GM21723 (cell line): Measurements from ENCODE around the gene TIAM1.

Experiments
- ATAC-seq: cut with Tn5 transposase; IDR thresholded peaks from one replicate; pipeline ENCODE4 v1.9.1; 2021; ENCODE audit warnings: mild to moderate bottlenecking, moderate library complexity; ENCODE audit not compliant: unreplicated experiment

TIAM1 gene

DNA sequence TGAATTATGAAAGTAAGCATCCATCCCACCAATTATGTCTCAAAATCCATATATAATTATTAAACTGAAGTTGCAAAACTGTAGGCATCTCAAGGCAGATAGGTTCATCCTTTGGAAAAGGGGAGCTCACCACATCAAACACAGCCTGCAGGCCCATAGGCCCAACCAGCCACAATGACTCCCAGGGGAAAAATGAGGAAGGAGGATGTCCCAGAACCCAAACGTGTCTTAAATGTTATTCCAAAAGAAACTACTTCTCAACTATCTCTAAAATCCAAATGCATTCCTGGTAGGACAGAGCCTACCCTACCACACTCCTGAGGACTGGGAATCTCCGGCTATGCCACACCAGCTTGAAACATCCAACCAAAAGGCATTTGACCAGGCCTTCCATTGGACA is 12.8 kb downstream of the TIAM1 start:
- ATAC-seq = no peak

GRCh38 chr21:31330144-31330483 is 13.9 kb downstream of the TIAM1 start:
- ATAC-seq = no peak

GRCh38 chr21:31329456-31330143 is 14.5 kb downstream of the TIAM1 start:
- no peak for ATAC-seq

GRCh38 chr21:31326522-31327242 is 17.4 kb downstream of the TIAM1 start:
- peak; percentile 97 for ATAC-seq

DNA sequence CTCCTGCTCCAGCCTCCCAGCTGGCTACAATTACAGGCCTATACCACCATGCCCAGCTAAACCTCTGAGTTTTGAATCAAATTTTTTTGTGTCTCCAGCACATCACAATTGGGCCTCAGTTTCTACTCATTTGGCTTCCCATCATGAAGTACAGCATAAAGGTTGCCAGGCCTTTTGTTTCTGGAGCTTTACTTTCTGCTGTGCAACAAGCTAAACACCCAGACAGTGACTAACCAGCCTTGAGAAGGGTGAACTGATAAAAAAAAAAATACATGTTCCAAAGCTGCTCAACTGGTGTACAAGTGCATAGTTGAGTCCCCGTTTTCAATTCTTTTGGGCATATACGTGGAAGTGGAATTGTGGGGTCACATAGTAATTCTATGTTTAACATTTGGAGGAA is 25.1 kb downstream of the TIAM1 start:
- ATAC-seq = no peak

DNA sequence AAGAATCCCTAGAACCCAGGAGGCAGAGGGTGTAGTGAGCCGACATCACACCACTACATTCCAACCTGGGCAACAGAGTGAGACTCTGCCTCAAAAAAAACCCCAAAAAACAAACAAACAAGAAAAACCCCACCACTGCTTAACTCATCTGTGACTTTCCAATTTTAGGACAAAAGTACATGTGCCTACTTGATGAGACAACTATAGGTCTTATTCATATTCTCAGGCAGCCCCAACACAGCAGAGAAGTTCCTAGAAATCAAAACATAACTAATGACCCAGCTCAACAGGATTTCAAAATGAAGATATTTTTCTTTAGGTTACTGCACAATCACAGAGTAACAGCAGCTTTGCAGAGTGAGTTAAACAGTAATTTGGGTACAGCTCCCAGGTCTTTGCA is 26.4 kb downstream of the TIAM1 start:
- ATAC-seq = no peak

DNA sequence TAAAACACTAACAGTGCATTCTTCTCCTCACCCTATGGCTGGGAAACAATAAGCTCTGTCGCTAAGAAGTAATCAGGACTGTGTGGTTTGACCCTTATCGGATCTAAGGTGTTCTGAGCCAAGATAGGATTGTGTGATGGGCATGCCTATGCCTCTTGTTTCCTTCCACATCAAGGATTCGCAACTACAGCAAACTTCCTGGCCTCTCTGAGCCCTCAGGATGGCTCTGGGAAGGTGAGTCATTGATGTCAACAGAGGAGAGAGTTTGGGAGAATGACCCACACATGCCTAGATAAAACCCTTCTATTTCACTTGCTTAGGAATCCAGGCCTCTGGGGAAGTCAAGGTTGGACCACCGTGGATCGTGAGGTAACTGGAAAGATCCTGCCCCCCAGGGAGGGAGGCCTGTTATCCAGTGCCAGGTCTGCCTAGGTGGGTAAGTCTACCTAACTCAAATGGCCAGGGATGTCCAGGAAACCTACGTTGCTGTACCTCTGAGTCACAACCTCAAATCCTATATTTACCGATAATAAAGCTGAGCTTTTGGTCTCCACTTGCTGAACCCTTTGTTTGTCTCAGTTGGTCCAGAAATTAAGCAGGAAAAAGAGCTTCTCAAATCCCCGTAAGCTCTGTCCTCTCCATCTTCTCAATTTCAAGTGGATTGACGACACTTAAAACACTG is 27.4 kb downstream of the TIAM1 start:
- ATAC-seq = no peak

DNA sequence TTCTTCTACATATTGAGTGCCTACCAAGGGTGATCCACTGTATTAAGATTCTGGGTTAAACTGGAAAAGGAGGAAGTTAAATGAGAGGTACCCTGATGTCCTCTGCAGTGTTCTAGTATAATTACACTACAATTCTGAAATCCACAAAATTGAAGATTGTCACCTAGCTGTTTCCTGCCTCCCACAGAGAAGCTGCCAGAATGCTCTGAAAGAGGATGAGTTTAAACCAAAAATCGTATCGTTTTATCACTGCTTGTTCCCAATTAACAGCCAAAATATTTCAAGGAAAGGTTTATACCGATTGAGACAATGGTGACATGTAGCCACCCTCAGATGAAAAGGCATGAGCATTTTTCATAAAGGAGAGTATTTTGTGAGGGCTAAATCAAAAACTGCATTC is 28.0 kb downstream of the TIAM1 start:
- ATAC-seq = no peak

DNA sequence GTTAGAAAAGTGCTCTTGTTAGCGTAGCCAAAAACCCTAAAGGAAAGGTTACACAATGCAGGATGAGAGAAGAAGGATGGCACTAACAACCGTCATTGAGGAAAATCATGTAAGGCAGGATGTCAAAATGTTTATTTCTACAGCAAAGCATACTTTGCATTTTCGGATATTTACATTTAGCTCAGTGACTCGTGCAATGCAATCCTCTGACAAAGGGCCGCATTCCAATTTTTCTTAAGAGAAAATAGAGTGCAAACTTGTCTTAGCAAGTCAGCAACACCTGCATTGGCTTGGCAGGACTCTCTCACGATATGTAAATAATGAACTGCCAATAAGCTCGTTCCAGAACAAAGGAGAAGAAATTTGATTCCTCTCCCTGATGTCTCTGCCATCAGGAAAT is 33.3 kb downstream of the TIAM1 start:
- ATAC-seq = no peak

DNA sequence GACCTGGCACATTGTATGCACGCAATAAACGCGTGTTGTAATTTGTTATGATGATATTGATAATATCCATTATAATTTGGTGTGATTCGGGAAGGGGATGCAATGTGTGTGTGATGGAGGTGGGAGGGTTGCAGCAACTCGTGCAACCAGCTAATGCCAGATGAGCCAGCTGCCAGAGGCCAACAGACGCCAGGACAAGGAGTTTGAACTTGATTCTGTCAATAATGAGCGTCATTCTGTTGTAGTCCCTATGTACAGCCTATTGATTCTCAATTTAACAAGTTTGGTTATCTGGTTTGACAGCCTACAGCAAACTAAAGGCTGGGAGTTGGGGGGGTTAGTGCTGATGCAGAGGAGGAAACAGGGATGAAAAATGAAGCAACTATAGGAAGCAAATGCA is 35.5 kb downstream of the TIAM1 start:
- ATAC-seq = no peak

DNA sequence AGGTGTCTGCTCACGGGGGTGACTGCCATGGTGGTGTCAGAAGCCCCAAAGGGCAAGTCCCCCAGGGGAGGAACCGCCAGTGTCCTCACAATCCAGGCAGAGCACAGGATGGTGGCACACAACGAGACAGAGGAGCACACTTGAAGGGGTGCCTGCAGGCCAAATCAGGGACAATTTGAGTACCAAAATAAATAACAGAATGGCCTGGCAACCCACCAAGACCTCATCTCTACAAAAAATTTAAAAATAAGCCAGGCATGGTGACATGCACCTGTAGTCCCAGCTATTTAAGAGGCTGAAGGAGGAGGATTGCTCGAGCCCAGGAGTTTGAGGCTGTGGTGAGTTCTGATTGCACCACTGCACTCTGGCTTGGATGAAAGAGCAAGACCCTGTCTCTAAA is 38.2 kb downstream of the TIAM1 start:
- no peak for ATAC-seq

DNA sequence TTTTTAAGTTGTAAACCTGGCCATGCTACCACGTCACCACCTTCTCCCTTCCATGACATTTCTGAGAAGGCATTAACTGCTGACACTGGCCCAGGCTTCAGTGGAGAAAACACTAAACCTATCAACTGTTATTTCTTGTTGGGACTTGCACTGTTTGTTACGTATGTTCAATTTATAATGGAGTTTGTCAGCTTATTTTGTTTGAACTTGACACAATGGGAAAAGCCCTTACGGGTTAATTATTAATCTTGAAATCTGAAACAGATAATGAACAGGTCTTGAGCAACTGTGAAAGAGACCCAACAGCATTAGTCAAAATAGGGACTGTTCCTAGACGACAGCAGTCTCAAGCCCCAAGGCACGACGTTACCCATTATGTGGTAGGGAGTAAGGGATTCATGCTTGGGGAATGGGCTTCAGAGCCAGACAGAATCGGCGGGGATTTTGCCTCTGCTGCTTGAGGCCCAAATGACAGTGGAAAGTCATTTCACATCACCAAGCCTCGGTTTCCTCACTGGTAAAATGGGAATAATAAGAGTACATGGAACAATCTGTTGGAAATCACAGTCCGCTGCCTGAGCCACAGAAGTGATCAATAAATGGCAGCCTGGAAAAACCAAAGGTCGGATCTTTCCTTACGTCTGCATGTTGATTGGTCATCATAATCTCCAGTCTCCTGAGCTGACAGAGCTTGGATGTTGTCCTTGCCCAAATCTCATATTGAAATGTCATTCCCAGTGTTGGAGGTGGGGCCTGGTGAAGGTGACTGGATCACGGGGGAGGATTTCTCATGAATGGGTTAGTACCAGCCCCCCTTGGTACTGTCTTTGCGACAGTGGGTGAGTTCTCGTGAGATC is 44.5 kb downstream of the TIAM1 start:
- peak; percentile 67 for ATAC-seq

GRCh38 chr21:31298618-31299269 is 45.3 kb downstream of the TIAM1 start:
- peak; percentile 15 for ATAC-seq

DNA sequence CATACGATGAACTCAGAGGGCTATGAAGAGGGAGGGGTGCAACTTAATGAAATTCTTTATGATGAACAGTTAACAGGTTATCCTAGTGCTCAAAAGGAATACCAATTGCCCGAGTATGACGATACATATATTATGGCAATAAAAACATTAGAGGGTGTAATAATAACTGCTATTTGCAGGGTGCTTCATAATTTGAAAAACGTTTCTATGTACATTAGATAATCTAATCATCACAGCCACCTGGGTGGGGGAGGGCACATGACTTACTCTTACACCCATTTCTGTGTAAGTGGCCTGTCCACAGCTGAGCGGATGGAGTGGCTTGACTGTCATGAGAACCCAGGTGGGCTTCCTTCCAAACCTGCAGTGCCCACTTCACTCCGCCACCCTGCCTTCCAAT is 46.3 kb downstream of the TIAM1 start:
- no peak for ATAC-seq

DNA sequence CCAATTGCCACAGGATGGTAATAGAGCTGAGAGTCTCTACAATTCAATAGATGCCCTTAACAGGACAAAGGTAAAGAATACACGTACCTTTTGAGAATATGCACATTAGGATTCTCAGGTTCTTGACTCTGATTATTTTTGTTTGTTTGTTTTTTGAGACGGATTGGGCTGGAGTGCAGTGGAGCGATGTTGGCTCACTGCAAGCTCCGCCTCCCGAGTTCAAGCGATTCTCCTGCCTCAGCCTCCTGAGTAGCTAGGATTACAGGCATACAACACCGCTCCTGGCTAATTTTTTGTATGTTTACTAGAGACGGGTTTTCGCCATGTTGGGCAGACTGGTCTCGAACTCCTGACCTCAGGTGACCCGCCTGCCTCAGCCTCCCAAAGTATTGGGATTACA is 48.4 kb downstream of the TIAM1 start:
- no peak for ATAC-seq

GRCh38 chr21:31294691-31295090 is 49.4 kb downstream of the TIAM1 start:
- no peak for ATAC-seq

DNA sequence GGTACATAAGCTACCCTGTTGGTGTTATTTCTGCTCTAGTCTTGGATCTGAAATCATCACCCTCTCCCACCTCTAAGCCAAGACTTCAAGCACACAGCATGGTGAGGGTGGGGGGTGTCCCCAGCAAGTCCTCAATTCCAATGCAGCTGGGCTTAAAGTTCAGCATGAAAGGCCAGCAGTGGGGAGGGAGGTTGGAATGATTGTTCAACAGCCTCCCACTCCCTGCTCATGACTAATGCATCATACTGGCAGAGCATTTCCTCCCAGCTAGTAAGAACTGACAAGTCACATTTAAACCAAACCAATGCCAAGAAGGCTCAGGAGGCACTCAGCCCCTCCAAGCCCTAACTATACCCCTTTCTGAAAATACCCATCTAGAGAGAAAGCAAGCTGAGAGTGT is 50.1 kb downstream of the TIAM1 start:
- ATAC-seq = no peak

DNA sequence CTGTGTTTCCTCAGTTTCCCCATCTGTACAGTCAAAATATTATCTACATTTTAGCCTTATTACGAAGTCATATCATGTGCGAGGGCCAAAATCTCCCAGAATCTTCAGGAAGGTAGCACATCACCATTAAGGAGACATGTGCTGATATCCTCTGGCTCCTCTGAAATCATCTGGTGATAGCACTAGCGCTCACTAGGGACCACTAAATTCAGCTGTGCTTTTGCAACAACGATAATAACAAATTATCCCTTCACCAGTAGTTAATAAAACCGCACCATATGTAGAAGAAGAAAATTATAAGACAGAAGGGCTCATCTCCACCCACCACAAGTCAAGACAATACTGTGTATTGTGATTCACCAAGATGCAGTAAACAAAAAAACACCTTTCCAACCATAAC is 53.3 kb downstream of the TIAM1 start:
- ATAC-seq = no peak

DNA sequence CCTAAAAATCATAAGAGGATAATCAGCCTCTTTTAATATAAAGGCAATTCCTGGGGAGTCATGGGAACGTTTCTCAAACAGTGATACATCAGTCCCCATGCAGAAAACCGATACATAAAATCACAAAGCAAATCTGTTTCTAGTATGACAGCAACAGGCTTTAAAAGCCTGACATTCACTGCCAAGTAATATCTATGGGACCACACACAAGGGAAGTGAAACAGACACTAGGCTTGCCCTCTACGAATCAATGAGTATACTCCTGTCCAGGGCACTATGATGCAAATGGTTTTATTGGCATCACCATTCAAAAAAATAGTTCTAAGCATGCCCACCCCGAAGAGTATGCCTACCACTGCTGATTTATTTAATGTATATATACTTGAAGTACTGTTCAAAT is 54.4 kb downstream of the TIAM1 start:
- no peak for ATAC-seq

- ATAC-seq = no peak
Observed at GRCh38 chr21:31288191-31288590, 55.9 kb downstream of the TIAM1 start.

DNA sequence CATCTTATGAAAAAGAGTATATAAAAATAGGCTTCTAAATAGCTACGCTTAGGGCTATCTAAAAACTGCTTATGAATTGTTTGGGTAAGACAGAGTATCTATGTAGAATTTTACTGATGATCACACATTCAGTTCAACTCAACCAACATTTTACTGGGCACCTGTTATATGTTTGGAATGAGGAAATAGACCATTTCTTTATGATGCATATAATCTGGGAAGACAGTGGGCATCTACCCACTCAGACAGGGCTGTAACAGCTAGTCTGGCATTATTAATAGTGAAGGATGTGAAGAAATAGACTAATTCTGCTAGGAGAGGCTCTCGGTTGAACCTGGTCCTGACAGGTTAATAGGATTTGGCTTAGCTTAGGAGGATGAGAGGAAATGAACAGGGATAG is 56.9 kb downstream of the TIAM1 start:
- no peak for ATAC-seq
